Measurements from ENCODE around the gene CCT5.
A peak's percentile ranks its signal among the peaks of the same experiment; 100 is the strongest.

Gene CCT5

DNA sequence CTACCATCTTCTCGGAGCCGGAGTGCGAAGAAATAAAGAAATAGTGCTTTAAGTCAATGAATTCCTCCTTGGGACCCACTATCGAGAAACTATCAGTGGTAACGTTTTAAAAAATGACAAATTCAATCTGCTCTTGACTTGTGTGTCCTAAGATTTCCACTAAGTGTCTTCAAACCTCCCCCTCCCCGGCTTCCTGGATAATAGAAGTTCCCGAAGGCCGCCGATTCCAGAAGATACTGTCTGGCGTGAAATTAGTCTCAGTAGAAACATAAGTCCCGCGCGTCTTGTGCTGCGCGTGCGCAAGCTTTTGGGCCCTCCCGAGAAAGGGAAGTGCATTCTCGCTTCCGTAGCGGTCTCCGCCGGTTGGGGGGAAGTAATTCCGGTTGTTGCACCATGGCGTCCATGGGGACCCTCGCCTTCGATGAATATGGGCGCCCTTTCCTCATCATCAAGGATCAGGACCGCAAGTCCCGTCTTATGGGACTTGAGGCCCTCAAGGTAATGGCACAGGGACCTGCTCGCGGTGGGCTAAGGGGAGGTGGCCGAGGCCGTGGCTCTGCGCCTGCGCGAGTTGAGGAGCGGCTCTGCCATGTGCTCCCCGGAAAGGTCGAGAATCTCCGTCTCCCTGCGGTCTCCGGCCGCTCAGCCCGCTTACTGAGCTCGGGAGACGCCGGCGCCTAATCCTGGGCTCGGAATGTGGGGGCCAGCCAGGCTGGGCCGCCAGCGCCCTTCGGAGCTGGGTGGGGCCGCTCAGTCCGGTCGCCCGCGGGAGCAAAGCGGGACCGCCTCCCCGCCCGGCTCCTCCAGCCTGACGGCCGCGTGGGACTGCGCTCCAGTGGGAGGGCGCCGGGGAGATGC lies at the start of gene CCT5:
Gene CCT5, plus strand, starts transcription at position 333 of the 858 bp plus-strand sequence. Its CDS starts 61 bp downstream, at position 394.
- peak within 1 kb of the TSS; percentile 97 for H3K4me3 ChIP-seq (ENCODE audit: low read depth, low read length)

DNA sequence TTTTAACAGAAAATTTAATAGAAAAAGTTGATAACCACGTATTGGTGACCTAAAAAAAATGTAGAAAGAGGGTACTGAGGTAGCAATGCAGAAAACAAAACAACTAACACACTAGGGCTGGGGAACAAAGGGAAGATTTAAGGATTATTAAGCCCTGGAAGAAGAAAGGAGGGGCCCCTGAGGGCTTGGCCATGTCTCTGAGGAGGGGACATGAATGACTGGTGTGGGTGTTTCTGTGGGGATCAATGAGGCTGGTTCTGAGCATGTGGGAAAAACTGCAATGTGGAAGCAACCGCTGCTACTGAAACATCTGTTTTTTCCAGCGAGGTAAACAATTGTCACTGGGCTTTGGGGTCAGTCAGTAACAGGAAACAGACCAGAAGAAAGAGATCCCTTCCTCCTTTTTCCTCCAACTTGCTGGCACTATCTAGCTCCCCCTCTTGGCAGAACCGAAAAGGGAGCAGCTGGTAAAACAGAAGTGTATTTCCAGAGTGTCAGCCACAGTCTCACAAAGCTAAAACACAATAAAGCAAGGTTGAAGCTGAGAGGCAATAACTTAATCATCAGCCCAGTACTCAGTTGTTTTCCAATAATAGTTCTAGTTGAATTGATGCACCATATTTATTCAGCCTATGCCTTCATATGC lies 48.7 kb upstream of the CCT5 start:
- no peak overlapping the region for H3K4me3 ChIP-seq (ENCODE audit: low read depth, low read length)

DNA sequence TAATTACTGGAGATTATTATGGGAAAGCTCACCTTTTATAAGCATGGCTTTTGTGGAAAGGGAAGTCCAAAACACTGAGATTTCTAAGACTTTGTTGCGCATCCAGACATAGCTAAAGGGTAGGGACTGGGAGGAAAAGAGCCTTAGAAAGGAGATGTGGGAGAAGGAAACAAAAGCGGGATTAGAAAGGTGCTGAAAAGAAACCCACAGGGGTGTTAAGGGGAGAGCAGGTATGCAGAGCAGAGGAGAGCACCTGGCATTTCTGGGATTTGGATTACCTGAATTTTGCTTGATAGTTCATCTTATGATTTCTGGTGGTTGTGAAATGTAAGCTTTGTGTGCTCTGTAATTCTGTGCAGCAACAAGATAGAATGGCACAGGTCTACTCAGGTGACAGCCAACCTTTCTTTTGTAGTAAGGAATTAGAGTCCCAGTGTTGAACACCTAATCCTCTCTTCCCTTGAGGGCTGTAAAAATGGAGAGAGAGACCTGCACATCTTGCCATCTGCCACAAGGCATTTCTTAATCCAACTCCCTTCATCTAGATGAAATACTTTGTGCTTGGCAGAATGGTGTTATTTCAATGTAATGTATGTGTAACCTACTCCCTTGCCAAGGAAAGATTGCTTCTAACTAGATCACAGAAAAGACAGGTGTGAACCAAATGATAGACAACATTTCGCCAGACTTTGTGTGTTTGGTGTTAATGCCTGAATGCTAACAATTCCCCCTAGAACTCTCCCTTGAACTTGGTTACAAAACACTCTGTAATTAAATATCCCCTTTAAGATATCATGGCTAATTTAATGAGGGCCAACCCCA lies 47.8 kb upstream of the CCT5 start:
- no peak overlapping the region for H3K4me3 ChIP-seq (ENCODE audit: low read depth, low read length)

DNA sequence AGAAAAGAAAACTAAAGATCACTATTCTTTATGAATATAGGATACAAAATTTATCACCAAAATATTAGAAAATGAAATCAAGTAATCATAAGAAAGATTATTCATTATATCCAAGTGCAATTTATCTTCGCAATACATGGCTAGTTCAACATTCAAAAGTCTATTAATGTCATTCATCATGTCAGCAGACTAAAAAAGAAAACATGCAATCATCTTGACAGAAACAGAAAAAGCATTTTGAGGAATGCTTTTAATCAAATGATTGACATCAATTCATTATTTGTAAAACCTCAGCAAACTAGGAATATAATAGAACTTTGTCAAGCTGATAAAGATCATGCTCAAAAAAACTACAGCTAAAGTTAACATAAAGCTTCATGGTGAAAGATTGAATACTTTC lies 41.1 kb upstream of the CCT5 start:
- no peak overlapping the region for H3K4me3 ChIP-seq (ENCODE audit: low read depth, low read length)

DNA sequence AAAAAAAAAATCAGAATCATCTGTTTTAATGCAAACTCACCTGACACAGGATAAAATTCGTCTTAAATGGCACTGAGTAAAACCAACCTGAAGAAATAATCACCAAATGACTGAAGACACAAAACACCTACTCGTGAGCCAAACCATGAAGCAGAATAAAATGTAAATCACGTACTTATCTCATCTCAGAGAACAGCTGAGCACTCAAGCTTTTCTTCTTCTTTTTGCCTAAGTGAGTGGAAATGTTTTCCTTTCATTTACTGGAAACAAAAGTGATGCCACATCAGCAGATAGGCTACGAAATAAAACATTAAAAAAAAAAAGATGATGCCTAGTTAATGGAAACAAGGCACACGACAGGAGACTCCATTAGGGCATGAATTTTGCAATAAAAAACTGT lies 36.8 kb upstream of the CCT5 start:
- H3K4me3 ChIP-seq (ENCODE audit: low read depth, low read length) = no peak overlapping the region

DNA sequence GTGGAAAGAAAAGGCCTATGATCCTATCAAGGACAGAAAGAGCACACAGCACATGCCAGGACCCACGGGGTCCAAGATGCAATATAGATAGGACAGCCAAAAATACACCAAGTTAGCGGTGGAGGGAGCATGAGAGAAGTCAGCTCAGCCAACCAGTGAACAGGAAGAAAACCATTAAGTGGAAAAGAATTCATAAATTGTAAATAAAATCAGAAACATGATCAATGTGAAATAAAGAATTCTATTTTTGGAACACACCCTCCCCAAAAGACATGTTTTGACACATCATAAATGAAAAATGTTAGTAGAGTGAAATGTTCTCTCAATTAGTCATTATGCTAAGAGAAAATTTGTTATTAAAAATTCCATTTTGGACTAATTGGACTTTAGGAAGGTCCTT lies 36.0 kb upstream of the CCT5 start:
- H3K4me3 ChIP-seq (ENCODE audit: low read depth, low read length) = no peak overlapping the region

DNA sequence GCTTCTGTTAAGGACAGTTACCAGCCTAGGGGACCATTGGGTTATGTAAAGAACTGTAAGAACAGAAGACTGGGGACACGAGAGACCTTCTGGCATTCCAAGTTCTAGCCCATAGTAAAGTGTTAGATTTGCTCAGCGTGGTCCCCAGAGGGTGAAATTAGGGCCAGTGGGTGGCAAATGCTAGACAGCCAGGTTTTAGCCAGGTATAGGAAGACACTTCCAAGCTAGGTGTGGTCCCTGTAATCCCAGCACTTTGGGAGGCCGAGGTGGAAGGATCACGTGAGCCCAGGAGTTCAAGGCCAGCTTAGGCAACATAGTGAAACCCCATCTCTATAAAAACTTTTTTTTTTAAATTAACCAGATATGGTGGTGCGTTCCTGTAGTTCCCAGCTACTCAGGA lies 34.7 kb upstream of the CCT5 start:
- H3K4me3 ChIP-seq (ENCODE audit: low read depth, low read length) = no peak overlapping the region

DNA sequence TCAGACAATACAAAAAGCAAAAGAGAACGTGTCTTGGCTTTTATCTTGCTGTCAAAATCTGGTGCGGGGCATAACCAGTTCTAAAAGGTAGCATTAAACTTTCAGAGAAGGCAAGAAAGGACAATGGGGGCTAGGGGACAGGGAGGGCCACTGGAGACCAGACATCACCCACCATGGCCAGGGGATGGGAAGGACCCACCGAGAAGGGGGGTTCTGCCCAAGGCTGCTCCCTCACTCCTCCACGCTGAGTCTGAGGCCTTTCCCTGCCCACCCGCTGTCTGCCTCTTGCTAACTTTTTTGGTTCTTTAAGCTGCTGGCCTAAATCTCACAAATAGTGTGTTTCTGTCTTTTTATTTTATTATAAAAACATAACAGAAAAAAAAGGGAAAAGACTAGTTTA lies 34.0 kb upstream of the CCT5 start:
- H3K4me3 ChIP-seq (ENCODE audit: low read depth, low read length) = no peak overlapping the region

DNA sequence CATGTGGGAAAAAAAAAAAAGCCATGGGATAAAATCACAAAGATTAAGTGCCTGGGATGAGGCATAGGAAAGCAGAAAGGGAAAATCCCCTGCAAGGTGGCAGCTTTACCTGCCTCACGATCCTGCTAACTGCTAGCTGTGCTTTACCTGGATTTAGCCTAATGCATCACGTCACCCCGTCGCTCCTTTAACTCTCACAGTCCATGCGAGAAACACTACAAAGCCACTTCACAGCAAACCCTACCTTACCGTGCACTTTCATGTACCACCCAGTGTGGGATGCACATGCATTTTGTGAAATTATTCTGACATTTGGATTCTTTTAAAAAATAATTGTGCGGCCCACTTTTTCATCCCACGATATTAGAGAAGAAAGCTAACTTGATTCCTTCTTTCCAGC lies 31.4 kb upstream of the CCT5 start:
- H3K4me3 ChIP-seq (ENCODE audit: low read depth, low read length) = no peak overlapping the region

DNA sequence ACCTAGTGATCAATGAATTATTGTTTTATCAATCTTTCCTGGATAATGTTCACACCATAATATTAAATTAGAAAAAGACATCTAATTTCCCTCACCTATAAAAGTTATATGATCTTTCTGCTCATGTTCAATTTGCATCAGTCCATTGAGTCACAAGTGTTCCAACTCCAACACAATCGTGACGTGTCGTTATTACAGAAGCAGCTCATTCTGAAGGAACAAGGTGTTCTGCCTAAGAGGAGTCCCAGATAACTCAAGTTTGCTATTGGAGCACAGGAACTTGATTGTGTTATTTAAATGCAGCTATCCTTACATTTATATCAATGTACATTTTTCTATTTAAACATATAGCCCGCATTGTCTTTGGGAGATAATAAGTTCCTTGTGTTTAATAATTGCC lies 31.0 kb upstream of the CCT5 start:
- no peak overlapping the region for H3K4me3 ChIP-seq (ENCODE audit: low read depth, low read length)

DNA sequence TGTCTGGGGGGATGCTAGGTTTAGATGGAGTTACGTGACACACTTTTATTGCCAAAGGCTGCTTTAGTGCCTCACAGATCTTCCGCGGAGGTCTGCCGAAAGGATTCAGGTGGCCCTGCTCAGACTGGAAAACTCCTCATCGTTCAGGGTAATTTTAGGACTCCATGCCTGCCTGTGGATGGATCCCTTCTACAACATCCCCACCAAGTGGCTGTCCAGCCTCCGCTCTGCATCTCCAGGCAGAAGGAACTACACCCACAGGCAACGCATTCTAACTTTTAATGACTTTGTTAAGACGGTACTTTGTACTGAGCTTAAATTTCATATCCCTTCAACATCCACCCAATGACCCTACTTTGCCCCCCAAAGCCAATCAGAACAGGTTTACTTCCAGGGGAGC lies 29.8 kb upstream of the CCT5 start:
- no peak overlapping the region for H3K4me3 ChIP-seq (ENCODE audit: low read depth, low read length)

DNA sequence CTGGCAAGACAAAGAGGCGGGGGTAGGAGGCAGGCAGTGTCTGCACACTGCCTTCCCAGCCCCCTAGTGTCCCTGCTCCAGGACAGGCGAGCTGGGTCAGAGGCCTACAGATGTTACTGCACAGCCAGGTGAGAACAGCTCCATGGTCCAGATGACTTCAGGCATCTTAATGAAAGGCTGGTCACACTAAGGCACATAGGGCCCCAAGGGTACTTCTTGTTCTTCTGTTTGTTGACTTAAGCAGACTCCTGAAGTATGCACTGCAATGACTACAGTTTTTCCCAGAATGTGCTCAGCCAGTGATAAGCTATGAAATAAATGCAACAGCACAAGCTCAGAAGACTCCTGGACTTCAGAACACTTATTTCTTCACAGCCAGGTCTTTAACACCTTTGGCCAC lies 27.8 kb upstream of the CCT5 start:
- H3K4me3 ChIP-seq (ENCODE audit: low read depth, low read length) = no peak overlapping the region

DNA sequence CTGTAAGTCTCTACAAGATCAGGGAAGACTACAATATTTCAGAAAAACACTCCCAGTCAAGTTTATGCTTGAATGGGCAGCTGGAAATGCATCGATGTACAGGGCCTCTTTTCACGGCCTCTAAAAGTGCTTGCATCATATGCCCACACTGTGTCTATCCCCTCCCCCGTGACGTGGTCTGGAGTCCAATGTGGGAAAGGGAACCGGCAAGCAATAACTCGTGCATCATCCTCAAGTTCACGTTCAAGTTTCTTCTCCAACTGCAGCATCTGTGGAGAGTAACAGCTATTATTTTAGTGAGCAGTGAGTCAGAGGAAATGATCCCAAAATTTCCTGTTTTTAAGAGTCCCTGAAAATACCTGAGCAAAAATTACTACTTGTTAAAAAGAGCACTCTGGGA lies 22.7 kb upstream of the CCT5 start:
- H3K4me3 ChIP-seq (ENCODE audit: low read depth, low read length) = no peak overlapping the region

DNA sequence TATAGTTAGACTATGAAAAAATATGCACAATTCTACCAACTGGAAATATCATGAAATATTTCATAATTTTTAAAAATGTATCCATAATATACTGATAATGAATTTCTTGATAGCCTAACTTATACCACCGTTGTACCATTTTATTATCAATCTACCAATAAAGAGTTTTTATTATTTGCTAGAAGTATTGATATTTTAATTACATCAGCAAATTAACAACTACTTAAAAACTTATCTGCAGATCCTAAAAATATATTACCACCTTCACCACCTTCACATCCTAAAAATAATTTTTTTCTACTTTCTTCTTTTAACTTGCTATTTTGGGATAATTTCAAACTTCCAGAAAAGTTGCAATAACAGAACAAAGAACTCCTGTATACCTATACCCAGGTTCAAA lies 21.8 kb upstream of the CCT5 start:
- no peak overlapping the region for H3K4me3 ChIP-seq (ENCODE audit: low read depth, low read length)

DNA sequence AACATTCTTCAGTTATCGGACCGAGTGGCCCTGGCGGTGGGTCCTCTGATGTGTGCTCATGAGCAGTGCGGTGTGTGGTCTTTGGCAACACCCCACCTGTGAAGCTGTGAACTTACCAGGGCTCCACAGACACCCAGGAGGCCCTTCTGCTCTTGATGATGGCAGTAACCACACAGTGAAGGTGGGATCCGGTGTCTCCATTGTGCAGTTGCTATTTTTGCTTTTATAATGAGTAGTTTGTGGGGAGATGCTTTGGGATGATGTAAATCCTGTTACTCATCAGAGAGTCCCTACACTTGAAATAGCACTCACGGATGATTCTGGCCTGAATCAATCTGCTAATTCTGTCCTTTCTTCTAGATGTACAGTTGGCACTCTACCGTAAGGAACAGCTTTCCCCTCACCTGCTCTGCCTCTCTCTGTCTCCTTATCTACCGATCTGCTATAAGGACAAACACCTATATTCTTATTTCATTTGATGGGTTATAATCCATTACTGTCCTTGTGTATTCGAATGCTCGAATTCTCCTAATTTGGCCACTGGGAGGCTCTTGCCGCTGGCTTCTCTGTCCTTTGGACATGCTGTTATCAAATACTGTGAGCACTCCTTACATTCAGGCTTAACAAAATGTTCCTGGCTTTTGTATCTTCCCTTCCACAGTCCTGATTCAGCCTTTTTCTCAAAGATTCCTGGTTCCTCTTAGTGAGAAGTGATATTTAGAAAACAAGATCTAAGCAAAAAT lies 20.6 kb upstream of the CCT5 start:
- no peak overlapping the region for H3K4me3 ChIP-seq (ENCODE audit: low read depth, low read length)

DNA sequence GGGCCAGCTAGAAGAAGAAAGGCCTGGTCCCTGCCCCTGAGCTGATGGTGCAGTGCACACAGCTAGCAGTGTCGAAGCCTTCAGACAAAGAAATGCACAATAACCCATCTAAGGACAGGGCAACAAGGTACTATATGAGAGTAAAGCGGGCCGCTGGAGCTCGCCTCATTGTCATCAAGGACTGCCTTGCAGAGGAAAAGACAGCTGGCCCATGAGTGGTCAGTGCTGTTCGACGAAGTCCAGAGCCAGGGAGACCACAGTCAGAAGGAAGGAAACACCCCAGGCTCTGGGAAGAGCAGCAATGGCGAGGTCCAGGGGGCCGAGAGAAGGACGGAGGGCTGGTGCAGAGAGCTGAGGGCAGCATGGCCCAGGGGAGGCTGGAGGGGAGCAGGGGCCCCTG lies 17.7 kb upstream of the CCT5 start:
- no peak overlapping the region for H3K4me3 ChIP-seq (ENCODE audit: low read depth, low read length)

DNA sequence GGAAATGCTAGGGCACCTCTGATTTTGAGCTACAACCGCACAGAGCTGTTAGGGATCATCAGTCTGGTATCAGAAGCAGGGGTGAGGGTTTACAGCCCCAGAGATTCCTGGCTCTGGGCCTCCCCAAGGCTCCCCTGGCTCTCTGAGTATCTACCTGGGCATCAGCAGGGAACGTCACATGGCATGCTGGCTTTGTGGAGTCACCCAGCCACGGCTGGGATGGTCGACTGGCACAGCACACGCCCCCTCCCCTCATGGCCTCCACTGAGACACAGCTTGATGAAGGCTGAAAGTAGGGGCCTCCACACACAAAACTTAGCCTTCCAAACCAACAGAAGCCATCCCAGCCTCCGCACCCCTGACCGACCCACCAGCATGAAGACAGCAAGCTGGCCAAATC lies 17.1 kb upstream of the CCT5 start:
- H3K4me3 ChIP-seq (ENCODE audit: low read depth, low read length) = no peak overlapping the region

DNA sequence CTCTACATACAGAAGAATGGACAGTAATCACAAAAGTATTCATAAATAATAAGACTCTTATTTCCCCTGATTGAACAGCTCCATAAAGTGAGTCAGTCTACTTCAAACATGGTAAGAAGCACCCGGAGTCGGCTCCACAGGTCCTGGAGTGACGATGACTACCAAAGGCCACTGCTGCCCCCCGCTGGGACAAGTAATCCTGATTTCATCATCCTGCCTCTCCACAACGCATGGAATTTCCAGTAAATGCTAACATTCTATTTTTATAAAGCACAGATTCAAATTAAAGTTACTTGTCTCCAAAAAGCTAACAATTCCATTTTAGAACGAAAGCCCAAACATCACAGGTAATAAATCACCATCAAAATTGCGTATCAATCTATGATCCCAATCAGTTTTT lies 16.6 kb upstream of the CCT5 start:
- no peak overlapping the region for H3K4me3 ChIP-seq (ENCODE audit: low read depth, low read length)

DNA sequence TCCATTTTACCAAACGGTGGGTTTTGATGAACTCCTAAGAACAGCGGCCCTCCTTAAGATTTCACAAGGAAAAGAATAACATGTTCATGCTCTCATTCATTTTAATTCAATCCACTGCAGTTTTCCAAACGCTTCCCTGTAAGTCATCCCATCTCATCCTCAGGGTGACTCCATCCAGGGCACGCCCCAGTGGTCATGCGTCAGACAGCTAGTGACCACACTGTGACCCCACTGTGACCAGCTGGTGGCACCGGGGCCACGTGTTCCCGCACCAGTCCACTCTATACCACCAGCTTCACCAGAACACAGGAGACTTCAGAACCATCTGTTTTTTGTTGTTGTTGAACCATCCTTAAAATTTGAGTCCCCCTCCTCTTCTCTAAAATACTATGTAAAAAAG lies 14.7 kb upstream of the CCT5 start:
- no peak overlapping the region for H3K4me3 ChIP-seq (ENCODE audit: low read depth, low read length)

DNA sequence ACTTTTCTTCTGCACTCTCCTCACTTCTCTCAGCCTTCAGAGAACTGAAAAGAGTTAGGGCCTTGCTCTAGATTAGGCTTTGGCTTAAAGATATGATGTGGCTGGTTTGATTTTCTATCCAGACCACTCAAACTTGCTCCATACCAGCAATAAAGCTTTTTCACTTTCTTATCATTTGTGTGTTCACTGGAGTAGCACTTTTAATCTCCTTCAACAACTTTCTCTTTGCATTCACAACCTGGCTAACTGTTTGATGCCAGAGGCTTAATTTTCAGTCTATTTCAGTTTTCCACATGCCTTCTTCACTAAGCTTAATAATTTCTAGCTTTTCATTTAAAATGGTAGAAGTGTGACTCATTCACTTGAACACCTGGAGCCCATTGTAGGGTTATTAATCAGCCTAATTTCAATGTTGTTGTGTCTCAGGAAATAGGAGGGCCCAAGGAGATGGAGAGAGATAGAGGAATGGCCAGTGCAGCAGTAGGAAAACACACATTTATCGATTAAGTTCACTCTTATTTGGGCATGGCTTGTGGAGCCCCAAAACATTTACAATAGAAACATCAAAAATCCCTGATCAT lies 6.3 kb upstream of the CCT5 start:
- H3K4me3 ChIP-seq (ENCODE audit: low read depth, low read length) = no peak overlapping the region
